T-helper 1 cell treated with Interleukin-12 subunit alpha and Interleukin-12 subunit beta and Interleukin-4 antibody, amounts not matched to agents 30 ng/mL and 1 ng/mL, for 36 hours (primary cell): ENCODE data around the gene CFAP97D2. TPM values are rescaled to one million over a fixed set of nuclear protein-coding genes. Genes with fewer than 3 reads are reported as not detected.
"Not testable (repeated sequence)": the region's sequence is repeated elsewhere in the genome, so short reads cannot be mapped to it uniquely, and the experiment has no call there.

ENCODE experiments used
- intact Hi-C: fragments of 100-400 bp; cut with micrococcal nuclease; formaldehyde crosslinking; loops from one replicate; pipeline ENCODE4 v1.15.1; 2024
- total RNA-seq: library from RNA; stranded (reverse); gene quantifications from 2 replicates; pipeline ENCODE4 v1.2.3, GENCODE V29; 2022

Gene CFAP97D2
- total RNA-seq, 1 donor from 2014 or later = 0.42 TPM

- intact Hi-C loops = no loop called here
Measured at GRCh38 chr13:114263578-114263977, 84.5 kb downstream of the CFAP97D2 start.

GRCh38 chr13:114264313-114264712 is 85.3 kb downstream of the CFAP97D2 start:
- intact Hi-C loops = not testable (repeated sequence)

DNA sequence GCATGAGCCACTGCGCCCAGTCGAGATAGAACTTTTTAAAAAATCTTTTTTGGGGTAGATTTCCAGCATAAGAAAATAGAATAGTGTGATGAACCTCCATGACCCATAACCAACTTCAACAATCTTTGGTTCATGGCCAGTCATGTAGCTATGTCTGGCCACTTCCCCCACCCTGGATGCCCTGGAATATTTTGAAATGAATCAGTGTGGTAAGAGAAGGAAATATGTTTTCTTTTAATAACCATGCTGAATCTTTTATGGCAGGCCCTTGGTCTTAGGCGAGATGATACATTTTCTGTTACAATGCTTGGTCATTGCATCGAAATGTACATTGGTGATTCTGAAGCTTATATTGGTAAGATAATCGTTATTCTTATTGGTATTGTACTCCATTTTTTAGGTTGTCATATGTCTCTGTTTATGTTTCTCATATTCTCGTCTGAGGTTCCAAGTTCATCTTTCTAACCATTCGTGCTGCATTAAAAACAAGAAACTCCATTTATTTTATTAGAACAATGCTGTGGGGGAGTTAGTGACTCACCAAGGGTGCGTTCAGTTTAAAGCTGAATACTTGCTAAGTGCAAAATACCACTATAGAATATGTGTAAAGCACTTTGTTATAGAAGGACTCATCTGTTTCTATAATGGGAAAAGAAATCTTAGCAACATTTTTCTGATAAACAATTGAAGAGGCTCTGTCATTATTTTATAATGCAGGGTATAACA is 86.0 kb downstream of the CFAP97D2 start:
- intact Hi-C loops = no loop called here

- intact Hi-C loops = no loop called here
Measured at GRCh38 chr13:114266241-114266640, 87.2 kb downstream of the CFAP97D2 start.

- intact Hi-C loops = no loop called here
Measured at GRCh38 chr13:114268344-114269280, 89.6 kb downstream of the CFAP97D2 start.

- intact Hi-C loops = no loop called here
Measured at GRCh38 chr13:114269281-114269770, 90.3 kb downstream of the CFAP97D2 start.

Other genes starting within 250 kb of the CFAP97D2 start
- 6.5 and 6.6 TPM in 2 replicates for gene C13orf46, start 205.2 kb upstream of the CFAP97D2 start, total RNA-seq
- 99.4 and 101 TPM in 2 replicates for gene RASA3, start 46.6 kb upstream of the CFAP97D2 start, total RNA-seq
- gene CDC16, start 55.6 kb downstream of the CFAP97D2 start, total RNA-seq = 78.5 and 79.1 TPM in 2 replicates
- gene UPF3A, start 102.3 kb downstream of the CFAP97D2 start, total RNA-seq = 47.1 and 49.6 TPM in 2 replicates
- 31.0 and 32.8 TPM in 2 replicates for gene CHAMP1, start 135.2 kb downstream of the CFAP97D2 start, total RNA-seq